DOHH2 (cell line): ENCODE measurements around the gene CAMTA1.

Experiments
- H3F3A ChIP-seq: fragments of 200-600 bp; sonication (generic), shearing (Covaris generic); 2 replicates; pipeline ENCODE4 v1.6.0; 2016; ENCODE audit warnings: antibody characterized with exemption, mild to moderate bottlenecking; ENCODE audit not compliant: control insufficient read depth, insufficient read depth
- H3K27ac ChIP-seq: fragments of 200-600 bp; sonication (generic); 2 replicates; pipeline ENCODE4 v1.5.1; 2014; ENCODE audit warnings: low read depth, mild to moderate bottlenecking, low read length, moderate library complexity
- H3K27me3 ChIP-seq: fragments of 200-600 bp; sonication (generic); 2 replicates; pipeline ENCODE4 v1.6.1; 2014; ENCODE audit warnings: mild to moderate bottlenecking, low read length, mixed read lengths; ENCODE audit not compliant: control insufficient read depth
- H3K36me3 ChIP-seq: fragments of 200-600 bp; sonication (generic); 2 replicates; pipeline ENCODE4 v1.6.1; 2014; ENCODE audit warnings: mild to moderate bottlenecking, low read length, moderate library complexity, mixed read lengths; ENCODE audit not compliant: control insufficient read depth
- H3K4me1 ChIP-seq: fragments of 200-600 bp; sonication (generic); 2 replicates; pipeline ENCODE4 v1.6.1; 2014; ENCODE audit warnings: mild to moderate bottlenecking, low read length, mixed read lengths; ENCODE audit not compliant: control insufficient read depth
- H3K4me2 ChIP-seq: fragments of 200-600 bp; sonication (generic); 2 replicates; pipeline ENCODE4 v1.6.0; 2014; ENCODE audit warnings: mild to moderate bottlenecking, low read length, moderate library complexity
- H3K4me3 ChIP-seq: fragments of 200-600 bp; sonication (generic); 2 replicates; pipeline ENCODE4 v1.5.1; 2014; ENCODE audit warnings: mild to moderate bottlenecking, low read length, mixed read lengths
- H3K79me2 ChIP-seq: fragments of 200-600 bp; sonication (generic); 2 replicates; pipeline ENCODE4 v1.6.1; 2014; ENCODE audit warnings: mild to moderate bottlenecking, low read length, mixed read lengths; ENCODE audit not compliant: control insufficient read depth
- H3K9me2 ChIP-seq: fragments of 200-600 bp; sonication (generic); replicated peaks from 2 replicates; pipeline ENCODE4 v1.6.1; 2014; ENCODE audit warnings: mild to moderate bottlenecking, low read length, mixed read lengths; ENCODE audit not compliant: control insufficient read depth
- H3K9me3 ChIP-seq: fragments of 200-600 bp; sonication (generic); 2 replicates; pipeline ENCODE4 v1.6.1; 2014; ENCODE audit warnings: antibody characterized with exemption, low read length, mixed read lengths; ENCODE audit not compliant: control insufficient read depth, insufficient read depth
- H4K20me1 ChIP-seq: fragments of 200-600 bp; sonication (generic); 2 replicates; pipeline ENCODE4 v1.6.0; 2014; ENCODE audit warnings: low read depth, mild to moderate bottlenecking, antibody characterized with exemption, low read length, moderate library complexity; ENCODE audit not compliant: control insufficient read depth, insufficient read depth
- CTCF ChIP-seq: fragments of 200-600 bp; sonication (generic); IDR thresholded peaks from one replicate; pipeline ENCODE4 v1.5.1; 2014; ENCODE audit warnings: antibody characterized with exemption, mild to moderate bottlenecking, low read depth, low read length; ENCODE audit not compliant: poor library complexity, severe bottlenecking
- EZH2phosphoT487 ChIP-seq: fragments of 200-600 bp; sonication (generic); IDR thresholded peaks from 2 replicates; pipeline ENCODE4 v1.6.1; 2017; ENCODE audit warnings: borderline replicate concordance, mild to moderate bottlenecking, antibody characterized with exemption, low read length, moderate library complexity, mixed read lengths

CAMTA1 gene

GRCh38 chr1:7511381-7511780 is 726.1 kb downstream of the CAMTA1 start:
- H3K4me3 ChIP-seq: no peak overlapping the region
- H3K27me3 ChIP-seq: no peaks in the 10 kb centered on the region
- no peaks in the 10 kb centered on the region for H3K9me3 ChIP-seq
- H3F3A ChIP-seq: no peaks in the 10 kb centered on the region
- no peak overlapping the region for H3K27ac ChIP-seq
- no peaks in the 10 kb centered on the region for H3K9me2 ChIP-seq
- H3K79me2 ChIP-seq: no peaks in the 10 kb centered on the region
- H3K4me2 ChIP-seq: no peak overlapping the region
- H3K4me1 ChIP-seq: no peaks in the 10 kb centered on the region
- TF ChIP-seq CTCF: no peak
- TF ChIP-seq EZH2phosphoT487: no peak
- no peaks in the 10 kb centered on the region for H4K20me1 ChIP-seq
- no peaks in the 10 kb centered on the region for H3K36me3 ChIP-seq

GRCh38 chr1:7513081-7513480 is 727.8 kb downstream of the CAMTA1 start:
- Histone ChIP-seq H3K27me3 (no peaks in the 10 kb centered on the region), H4K20me1 (no peaks in the 10 kb centered on the region), H3K9me3 (no peaks in the 10 kb centered on the region), H3K27ac (no peak overlapping the region), H3K9me2 (no peaks in the 10 kb centered on the region), H3K4me1 (no peaks in the 10 kb centered on the region), H3K4me3 (no peak overlapping the region), H3K79me2 (no peaks in the 10 kb centered on the region), H3F3A (no peaks in the 10 kb centered on the region), H3K36me3 (no peaks in the 10 kb centered on the region), H3K4me2 (no peak overlapping the region)
- TF ChIP-seq CTCF (no peak), EZH2phosphoT487 (no peak)

- H3K27me3 ChIP-seq: no peaks in the 10 kb centered on the region
Measured at GRCh38 chr1:7515175-7515574, 729.9 kb downstream of the CAMTA1 start.

More at GRCh38 chr1:7515175-7515574, 729.9 kb downstream of the CAMTA1 start:
- H3K4me2 ChIP-seq: no peak overlapping the region
- no peaks in the 10 kb centered on the region for H3K4me1 ChIP-seq
- TF ChIP-seq CTCF: no peak
- no peak for TF ChIP-seq EZH2phosphoT487
- H3F3A ChIP-seq: no peaks in the 10 kb centered on the region
- no peaks in the 10 kb centered on the region for H3K79me2 ChIP-seq
- H3K36me3 ChIP-seq: no peaks in the 10 kb centered on the region
- H3K27ac ChIP-seq: no peak overlapping the region
- H4K20me1 ChIP-seq: no peaks in the 10 kb centered on the region
- H3K9me2 ChIP-seq: no peaks in the 10 kb centered on the region
- no peaks in the 10 kb centered on the region for H3K9me3 ChIP-seq
- no peak overlapping the region for H3K4me3 ChIP-seq
